Mucosa of descending colon (tissue), 3 donors: ENCODE results near the gene CYP19A1. TPM values are rescaled to one million over a fixed set of nuclear protein-coding genes. Genes with fewer than 3 reads are reported as not detected.

Source experiments
- ATAC-seq: fragments of 200-7000 bp; cut with Tn5 transposase; one replicate; pipeline ENCODE4 v1.9.1; 2020; ENCODE audit warnings: mild to moderate bottlenecking, moderate library complexity
- DNase-seq, 3 donors: peaks; one replicate each; pipeline ENCODE4 v3.0.0-alpha.2; 2020
- H3K36me3 ChIP-seq: fragments of 200-600 bp; one replicate; pipeline ENCODE4 v1.8.0; 2021; ENCODE audit warnings: low read depth, mild to moderate bottlenecking
- H3K4me1 ChIP-seq: fragments of 200-600 bp; one replicate; pipeline ENCODE4 v1.8.0; 2021; ENCODE audit warnings: low read depth, mild to moderate bottlenecking
- H3K4me3 ChIP-seq: fragments of 200-600 bp; one replicate; pipeline ENCODE4 v1.8.0; 2021; ENCODE audit warnings: mild to moderate bottlenecking
- H3K9me3 ChIP-seq: fragments of 200-600 bp; one replicate; pipeline ENCODE4 v1.8.0; 2021; ENCODE audit warnings: mild to moderate bottlenecking
- intact Hi-C, 2 donors: fragments of 100-400 bp; cut with DNase I in 1 of 2; cut with micrococcal nuclease in 1 of 2; formaldehyde crosslinking; loops; one replicate each; pipeline versions ENCODE4 v1.11.0 to v1.11.1; 2022; cut with DNase I, micrococcal nuclease
- total RNA-seq, 3 donors: library from RNA; stranded (reverse); fragmentation: NEBNext Ultra II Directional in 2 of 3; extraction: Animal tissue kit (Norgen Biotek cat#: 25700) in 2 of 3; gene quantifications; one replicate each; pipeline versions ENCODE4 v1.2.1 to v1.2.4, GENCODE V29; 2021 to 2023
- TF ChIP-seq, protein P1 (sequence below): fragments of 200-600 bp; IDR thresholded peaks from one replicate; pipeline ENCODE4 v1.8.0; 2022; ENCODE audit warnings: antibody characterized with exemption, mild to moderate bottlenecking
- donor health status: DM: no; HTN: no; CAD: no; lungs with moderate emphysema.
- donor health status: DM: no; HTN: no; CAD: no.
- donor health status: DM: no; HTN: yes; CAD: no.

Gene CYP19A1
- total RNA-seq, 3 donors from 2014 or later: 0.06 to 0.63 (median 0.23) TPM

- Histone ChIP-seq H3K4me3 (no peak overlapping the region), H3K36me3 (no peaks in the 10 kb centered on the region), H3K9me3 (no peaks in the 10 kb centered on the region), H3K4me1 (no peaks in the 10 kb centered on the region)
- TF ChIP-seq, protein P1, sequence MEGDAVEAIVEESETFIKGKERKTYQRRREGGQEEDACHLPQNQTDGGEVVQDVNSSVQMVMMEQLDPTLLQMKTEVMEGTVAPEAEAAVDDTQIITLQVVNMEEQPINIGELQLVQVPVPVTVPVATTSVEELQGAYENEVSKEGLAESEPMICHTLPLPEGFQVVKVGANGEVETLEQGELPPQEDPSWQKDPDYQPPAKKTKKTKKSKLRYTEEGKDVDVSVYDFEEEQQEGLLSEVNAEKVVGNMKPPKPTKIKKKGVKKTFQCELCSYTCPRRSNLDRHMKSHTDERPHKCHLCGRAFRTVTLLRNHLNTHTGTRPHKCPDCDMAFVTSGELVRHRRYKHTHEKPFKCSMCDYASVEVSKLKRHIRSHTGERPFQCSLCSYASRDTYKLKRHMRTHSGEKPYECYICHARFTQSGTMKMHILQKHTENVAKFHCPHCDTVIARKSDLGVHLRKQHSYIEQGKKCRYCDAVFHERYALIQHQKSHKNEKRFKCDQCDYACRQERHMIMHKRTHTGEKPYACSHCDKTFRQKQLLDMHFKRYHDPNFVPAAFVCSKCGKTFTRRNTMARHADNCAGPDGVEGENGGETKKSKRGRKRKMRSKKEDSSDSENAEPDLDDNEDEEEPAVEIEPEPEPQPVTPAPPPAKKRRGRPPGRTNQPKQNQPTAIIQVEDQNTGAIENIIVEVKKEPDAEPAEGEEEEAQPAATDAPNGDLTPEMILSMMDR: no peak
- no peak for ATAC-seq
- DNase-seq: no peak
- intact Hi-C loops: no loop called here
These were observed 31.1 kb downstream of the CYP19A1 start for GRCh38 chr15:51307325-51307724.

- intact Hi-C loops: no loop called here
- no peak for DNase-seq
- no peaks in the 10 kb centered on the region for H3K9me3 ChIP-seq
- no peaks in the 10 kb centered on the region for H3K4me1 ChIP-seq
- TF ChIP-seq, protein P1: no peak
- no peaks in the 10 kb centered on the region for H3K36me3 ChIP-seq
- H3K4me3 ChIP-seq: no peak overlapping the region
- no peak for ATAC-seq
These were observed 34.9 kb downstream of the CYP19A1 start for GRCh38 chr15:51303462-51303980.

DNA sequence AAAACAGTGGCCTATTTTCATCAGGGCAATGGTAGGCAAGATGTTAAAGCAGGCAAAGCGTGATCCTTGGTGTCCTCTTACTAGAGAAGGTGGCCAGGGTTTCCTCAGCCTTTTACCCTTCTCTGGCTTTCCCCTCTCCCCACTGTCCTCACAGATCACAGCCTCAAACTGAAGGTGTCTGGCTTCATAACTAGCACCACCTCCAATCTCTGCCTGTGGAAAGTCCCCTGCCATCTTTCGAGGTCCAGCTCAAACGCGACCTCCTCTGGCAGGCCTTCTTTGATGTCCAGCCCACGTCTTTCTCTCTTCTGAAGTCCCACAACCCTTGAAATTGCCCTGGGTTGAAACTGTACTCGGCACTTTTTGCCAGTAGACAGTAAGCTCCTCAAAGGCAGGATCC, 35.9 kb downstream of the CYP19A1 start:
- Histone ChIP-seq H3K36me3 (no peaks in the 10 kb centered on the region), H3K4me1 (no peaks in the 10 kb centered on the region), H3K9me3 (no peaks in the 10 kb centered on the region), H3K4me3 (no peak overlapping the region)
- TF ChIP-seq, protein P1: no peak
- no peak for DNase-seq
- ATAC-seq: no peak
- intact Hi-C loops: no loop called here

- Histone ChIP-seq H3K36me3 (no peaks in the 10 kb centered on the region), H3K4me1 (no peaks in the 10 kb centered on the region), H3K4me3 (no peak overlapping the region), H3K9me3 (no peaks in the 10 kb centered on the region)
- intact Hi-C loops: no loop called here
- TF ChIP-seq, protein P1: no peak
- ATAC-seq (peak; percentile 77), DNase-seq (peak in 1 of 3 donors; percentile 25)
These were observed 39.0 kb downstream of the CYP19A1 start for GRCh38 chr15:51299187-51300015.

DNA sequence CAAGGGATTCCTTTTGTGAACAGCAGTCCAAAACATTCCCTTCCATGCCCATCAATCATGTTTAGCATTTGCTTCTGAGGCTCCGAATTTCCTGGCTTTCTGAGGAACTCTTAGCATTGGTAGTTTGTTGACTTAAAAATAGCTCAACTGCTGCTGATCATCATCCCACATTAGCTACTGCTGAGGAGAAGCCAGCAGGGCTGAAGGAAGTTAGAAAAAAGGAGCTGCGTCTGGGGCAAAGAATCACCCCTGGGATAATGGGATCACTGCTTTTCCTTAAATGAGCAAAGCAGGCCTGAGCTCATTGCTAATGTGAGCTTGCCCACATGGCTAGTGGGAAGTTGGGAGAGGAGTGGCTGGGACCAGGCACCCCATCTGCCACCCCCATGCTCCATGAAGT, 39.8 kb downstream of the CYP19A1 start:
- DNase-seq (no peak), ATAC-seq (no peak)
- intact Hi-C loops: no loop called here
- Histone ChIP-seq H3K36me3 (no peaks in the 10 kb centered on the region), H3K4me3 (no peak overlapping the region), H3K9me3 (no peaks in the 10 kb centered on the region), H3K4me1 (no peaks in the 10 kb centered on the region)
- TF ChIP-seq, protein P1: no peak
